Activated naive CD4-positive, alpha-beta T cell treated with anti-CD3 and anti-CD28 coated beads, Interleukin-2, amount 50 U/mL, for 24 hours (primary cell): ENCODE measurements around the gene PTGR1.

Experiments
- H3K27ac Mint-ChIP-seq: one replicate; pipeline ENCODE4 v1.8.0; 2021; ENCODE audit warnings: mild to moderate bottlenecking, mixed read lengths
- H3K27me3 Mint-ChIP-seq: one replicate; pipeline ENCODE4 v1.8.0; 2021; ENCODE audit warnings: mixed read lengths
- H3K36me3 Mint-ChIP-seq: one replicate; pipeline ENCODE4 v1.8.0; 2021; ENCODE audit warnings: mixed read lengths
- H3K4me1 Mint-ChIP-seq: one replicate; pipeline ENCODE4 v1.8.0; 2021; ENCODE audit warnings: mixed read lengths
- H3K4me3 Mint-ChIP-seq: one replicate; pipeline ENCODE4 v1.8.0; 2021; ENCODE audit warnings: mild to moderate bottlenecking, mixed read lengths
- H3K9me3 Mint-ChIP-seq: one replicate; pipeline ENCODE4 v1.8.0; 2021; ENCODE audit warnings: mixed read lengths

The PTGR1 gene

DNA sequence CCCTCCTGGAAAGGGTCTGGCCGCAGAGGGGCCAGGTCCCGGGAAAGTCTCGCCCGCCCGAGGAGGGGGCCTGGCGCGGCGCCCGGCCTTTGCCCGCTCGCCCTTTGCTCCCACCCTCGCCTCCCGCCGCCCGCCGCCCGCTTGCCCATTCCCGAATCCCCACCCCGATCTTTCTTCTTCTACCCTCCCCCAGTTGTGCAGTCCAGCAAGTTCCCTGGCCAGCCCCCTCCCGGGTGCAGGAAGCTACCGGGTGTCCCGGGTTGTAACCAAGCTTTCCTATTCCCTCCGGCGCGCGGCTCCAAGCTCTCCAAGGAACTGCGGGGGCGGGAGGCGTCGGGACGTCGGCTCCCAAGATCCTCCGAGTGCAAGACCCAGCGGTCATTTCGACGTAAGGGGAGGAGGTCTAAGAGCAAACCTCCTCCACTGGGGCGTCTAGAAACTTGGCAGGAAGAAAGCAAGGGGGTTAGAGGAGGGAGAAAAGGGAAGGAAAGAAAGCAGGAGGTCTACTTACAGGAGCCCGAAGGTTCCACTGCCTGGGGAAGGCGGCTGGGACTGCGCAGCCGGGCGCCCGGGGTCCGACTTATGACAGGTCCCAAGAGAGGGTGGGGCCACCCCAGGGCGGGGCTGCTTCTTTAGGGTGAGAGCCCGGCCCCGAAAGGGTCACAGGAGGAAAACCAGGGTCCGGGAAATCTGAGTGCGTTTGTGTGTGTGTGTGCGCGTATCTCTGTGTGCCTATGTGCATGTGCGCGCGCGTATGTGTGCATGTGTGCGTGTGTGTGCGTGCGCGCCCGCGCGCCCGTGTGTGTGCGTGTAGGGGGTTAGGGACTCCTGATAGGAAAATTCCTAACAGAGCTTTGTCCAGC is at the start of gene PTGR1:
Gene PTGR1 (minus strand): TSS at position 556 of the 863 bp plus-strand sequence. CDS start 2,225 bp downstream, outside the sequence.
- Mint-ChIP-seq H3K9me3 (no peaks in the 10 kb centered on the region), H3K36me3 (no peaks in the 10 kb centered on the region), H3K27ac (no peak within 1 kb of the TSS), H3K4me1 (peaks cover 23% of the 10 kb centered on the region), H3K4me3 (peak within 1 kb of the TSS; percentile 90), H3K27me3 (peaks cover 18% of the 10 kb centered on the region)

DNA sequence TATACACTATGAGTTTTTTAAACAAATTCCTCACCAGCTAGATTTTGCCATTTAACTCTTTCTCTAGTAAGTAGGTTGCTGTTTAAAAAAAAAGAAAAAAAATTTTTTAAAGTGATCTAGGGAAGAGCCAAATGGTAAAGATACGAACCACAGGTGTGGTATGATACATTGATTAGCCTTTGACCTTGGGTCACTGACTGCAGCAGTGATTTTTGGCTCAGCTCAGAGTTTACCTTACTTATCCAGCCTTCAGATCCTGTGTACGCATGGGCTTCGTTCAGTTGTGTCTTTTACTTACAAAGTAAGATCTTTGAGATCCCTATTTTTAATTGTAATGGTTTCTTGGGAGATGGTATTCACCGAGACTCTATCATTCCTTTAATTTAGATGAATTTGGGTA is 49.6 kb upstream of the PTGR1 start:
- Mint-ChIP-seq H3K27ac (no peak overlapping the region), H3K36me3 (peaks cover 17% of the 10 kb centered on the region), H3K27me3 (no peaks in the 10 kb centered on the region), H3K4me1 (no peaks in the 10 kb centered on the region), H3K9me3 (no peaks in the 10 kb centered on the region), H3K4me3 (no peak overlapping the region)

DNA sequence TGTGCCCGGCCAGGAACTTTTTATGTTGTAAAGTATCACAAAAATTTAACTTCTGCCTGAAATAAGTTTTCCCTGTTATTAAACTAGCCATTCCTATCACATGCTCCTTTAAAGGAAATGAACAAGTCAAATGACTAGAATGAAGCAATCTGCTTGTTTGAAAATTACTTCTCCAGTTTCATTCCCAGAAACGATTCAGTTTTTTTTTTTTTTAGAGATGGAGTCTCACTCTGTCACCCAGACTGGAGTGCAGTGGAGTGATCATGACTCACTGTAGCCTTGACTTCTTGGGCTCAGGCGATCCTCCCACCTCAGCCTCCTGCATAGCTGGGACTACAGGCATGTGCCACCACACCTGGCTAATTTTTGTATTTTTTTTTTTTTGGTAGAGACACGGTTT is 48.6 kb upstream of the PTGR1 start:
- Mint-ChIP-seq H3K36me3 (peaks cover 20% of the 10 kb centered on the region), H3K27ac (no peak overlapping the region), H3K4me3 (no peak overlapping the region), H3K27me3 (no peaks in the 10 kb centered on the region), H3K9me3 (no peaks in the 10 kb centered on the region), H3K4me1 (no peaks in the 10 kb centered on the region)

DNA sequence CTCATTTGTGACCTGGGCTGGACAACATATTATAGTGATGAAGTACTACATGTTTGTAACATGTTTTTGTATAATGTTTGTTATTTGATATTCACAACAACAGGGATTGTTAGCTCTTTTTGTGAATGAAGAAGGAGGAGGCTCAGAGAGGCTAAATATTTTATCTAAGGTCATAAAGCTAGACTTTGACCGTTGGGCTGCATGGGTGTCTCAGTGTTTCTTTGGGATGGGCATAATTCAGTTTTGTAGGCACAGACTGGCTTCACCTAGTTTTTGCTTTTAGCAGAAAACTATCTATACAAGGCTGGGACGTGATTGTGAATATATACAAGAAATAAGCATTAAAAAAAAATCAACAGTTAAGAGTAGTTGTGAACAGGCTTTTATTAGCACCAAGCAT is 47.0 kb upstream of the PTGR1 start:
- Mint-ChIP-seq H3K27ac (no peak overlapping the region), H3K36me3 (peaks cover 21% of the 10 kb centered on the region), H3K27me3 (no peaks in the 10 kb centered on the region), H3K4me3 (no peak overlapping the region), H3K9me3 (no peaks in the 10 kb centered on the region), H3K4me1 (no peaks in the 10 kb centered on the region)

DNA sequence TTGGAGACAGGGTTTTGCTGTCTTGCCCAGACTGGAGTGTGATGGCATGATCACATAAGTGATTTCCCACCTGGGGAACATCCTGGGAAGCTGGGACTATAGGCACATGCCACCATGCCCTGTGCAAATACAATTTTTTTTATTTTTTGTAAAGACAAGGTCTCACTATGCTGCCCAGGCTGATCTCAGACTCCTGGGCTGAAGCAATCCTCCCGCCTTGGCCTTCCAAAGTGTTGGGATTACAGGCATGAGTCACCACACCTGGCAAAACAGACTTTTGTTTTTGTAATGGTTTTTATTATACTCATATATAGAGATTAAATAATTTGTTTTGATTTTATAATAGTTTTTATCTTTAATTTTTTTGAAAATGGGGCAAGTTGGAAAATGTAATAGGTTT is 46.4 kb upstream of the PTGR1 start:
- no peak overlapping the region for H3K4me3 Mint-ChIP-seq
- H3K27me3 Mint-ChIP-seq, result no peaks in the 10 kb centered on the region
- H3K27ac Mint-ChIP-seq, result no peak overlapping the region
- no peaks in the 10 kb centered on the region for H3K9me3 Mint-ChIP-seq
- no peaks in the 10 kb centered on the region for H3K4me1 Mint-ChIP-seq
- H3K36me3 Mint-ChIP-seq, result peaks cover 21% of the 10 kb centered on the region

DNA sequence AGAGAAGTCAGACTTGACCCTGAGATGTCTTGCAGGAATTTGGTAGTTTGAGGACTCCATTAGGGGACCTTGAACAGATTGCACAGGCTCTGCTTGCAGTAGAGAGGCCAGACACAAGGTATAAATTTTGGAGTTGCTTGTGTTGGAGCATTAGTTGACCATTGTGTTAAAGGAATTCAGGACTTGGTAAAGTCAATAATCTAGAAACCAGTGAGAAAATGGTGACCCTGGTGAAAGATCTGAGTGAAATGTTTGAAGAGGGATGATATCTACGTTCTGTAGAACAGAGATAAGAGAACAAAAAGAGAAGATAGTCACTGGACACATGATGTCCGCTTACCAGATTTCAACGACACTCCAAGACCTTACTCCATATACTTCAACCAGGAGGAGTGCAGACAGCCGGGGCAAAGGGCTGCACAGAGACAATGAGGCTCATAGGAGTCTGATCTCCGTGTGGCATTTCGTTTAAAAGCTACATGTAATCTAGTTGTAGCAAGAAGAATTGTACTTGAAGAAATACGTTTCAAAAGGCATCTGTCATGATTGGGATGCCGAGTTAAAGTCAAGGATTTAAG is 44.8 kb upstream of the PTGR1 start:
- Mint-ChIP-seq H3K4me3 (no peak overlapping the region), H3K27me3 (no peaks in the 10 kb centered on the region), H3K4me1 (no peaks in the 10 kb centered on the region), H3K36me3 (peaks cover 15% of the 10 kb centered on the region), H3K27ac (no peak overlapping the region), H3K9me3 (no peaks in the 10 kb centered on the region)

DNA sequence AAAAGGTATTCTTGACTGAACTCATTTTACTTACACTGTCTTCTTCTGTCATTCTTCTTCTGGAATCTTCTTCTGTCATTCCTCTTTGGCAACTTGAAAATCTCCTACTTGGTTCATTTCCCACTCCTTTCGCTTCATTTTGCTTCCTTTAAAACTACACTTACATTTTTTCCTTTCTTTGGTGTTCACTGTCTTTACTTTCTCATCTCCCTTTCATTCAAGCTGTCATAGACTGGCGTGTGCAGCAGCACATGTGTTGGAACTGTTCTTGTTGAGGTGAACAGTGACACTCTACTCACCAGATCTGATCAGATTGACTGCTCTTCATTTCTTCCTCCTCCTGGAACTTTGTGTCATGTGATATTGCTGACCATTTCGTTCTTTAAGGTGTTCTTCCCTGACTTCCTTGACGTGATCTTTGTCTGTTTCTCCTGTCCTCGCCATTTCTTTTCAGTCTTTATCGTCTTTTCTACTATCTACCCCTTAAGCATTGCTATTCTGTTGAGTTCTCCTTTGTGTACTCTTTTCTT is 38.0 kb upstream of the PTGR1 start:
- peaks cover 2% of the 10 kb centered on the region for H3K36me3 Mint-ChIP-seq

DNA sequence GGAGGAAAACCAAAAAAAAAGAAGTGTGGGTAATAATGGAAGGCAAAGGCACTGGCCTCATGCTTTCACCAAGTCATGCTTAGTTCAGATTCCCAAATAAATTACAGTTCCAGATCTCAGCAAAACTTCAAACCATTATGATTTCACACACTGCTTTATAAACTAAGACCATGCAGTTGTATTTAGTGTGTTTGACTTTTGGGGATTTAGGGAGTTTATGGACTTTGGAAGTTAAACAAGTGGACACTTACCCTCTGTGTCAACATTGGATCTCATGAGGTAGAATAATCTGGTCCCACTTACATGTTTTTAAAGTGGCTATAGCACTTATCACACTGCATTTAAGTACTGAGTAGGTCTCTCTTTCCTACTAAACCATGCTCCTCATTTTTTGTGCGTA is 35.4 kb upstream of the PTGR1 start:
- Mint-ChIP-seq H3K4me1 (peaks cover 46% of the 10 kb centered on the region), H3K36me3 (peaks cover 3% of the 10 kb centered on the region), H3K9me3 (no peaks in the 10 kb centered on the region), H3K27ac (no peak overlapping the region), H3K4me3 (no peak overlapping the region), H3K27me3 (no peaks in the 10 kb centered on the region)

More for the DNA sequence above, 38.0 kb upstream of the PTGR1 start:
- Mint-ChIP-seq H3K27me3 (no peaks in the 10 kb centered on the region), H3K27ac (no peak overlapping the region), H3K4me3 (no peak overlapping the region), H3K9me3 (no peaks in the 10 kb centered on the region), H3K4me1 (peaks cover 36% of the 10 kb centered on the region)

DNA sequence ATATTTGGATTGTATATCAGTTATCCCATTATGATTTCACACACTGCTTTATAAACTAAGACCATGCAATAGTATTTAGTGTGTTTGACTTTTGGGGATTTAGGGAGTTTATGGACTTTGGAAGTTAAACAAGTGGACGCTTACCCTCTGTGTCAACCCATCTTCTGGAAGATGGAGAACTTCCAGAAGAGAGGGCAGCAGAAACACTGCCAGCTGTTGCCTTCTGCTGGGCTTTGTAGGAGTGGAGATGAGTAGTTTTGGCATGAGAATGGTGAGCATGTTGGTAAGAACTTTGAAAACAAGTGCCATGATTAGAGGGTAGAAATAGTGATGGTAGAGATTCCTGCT is 33.9 kb upstream of the PTGR1 start:
- H3K4me3 Mint-ChIP-seq, result peak overlapping the region; percentile 99
- H3K27me3 Mint-ChIP-seq, result no peaks in the 10 kb centered on the region
- peaks cover 46% of the 10 kb centered on the region for H3K4me1 Mint-ChIP-seq
- no peak overlapping the region for H3K27ac Mint-ChIP-seq
- H3K9me3 Mint-ChIP-seq, result no peaks in the 10 kb centered on the region
- peaks cover 3% of the 10 kb centered on the region for H3K36me3 Mint-ChIP-seq

DNA sequence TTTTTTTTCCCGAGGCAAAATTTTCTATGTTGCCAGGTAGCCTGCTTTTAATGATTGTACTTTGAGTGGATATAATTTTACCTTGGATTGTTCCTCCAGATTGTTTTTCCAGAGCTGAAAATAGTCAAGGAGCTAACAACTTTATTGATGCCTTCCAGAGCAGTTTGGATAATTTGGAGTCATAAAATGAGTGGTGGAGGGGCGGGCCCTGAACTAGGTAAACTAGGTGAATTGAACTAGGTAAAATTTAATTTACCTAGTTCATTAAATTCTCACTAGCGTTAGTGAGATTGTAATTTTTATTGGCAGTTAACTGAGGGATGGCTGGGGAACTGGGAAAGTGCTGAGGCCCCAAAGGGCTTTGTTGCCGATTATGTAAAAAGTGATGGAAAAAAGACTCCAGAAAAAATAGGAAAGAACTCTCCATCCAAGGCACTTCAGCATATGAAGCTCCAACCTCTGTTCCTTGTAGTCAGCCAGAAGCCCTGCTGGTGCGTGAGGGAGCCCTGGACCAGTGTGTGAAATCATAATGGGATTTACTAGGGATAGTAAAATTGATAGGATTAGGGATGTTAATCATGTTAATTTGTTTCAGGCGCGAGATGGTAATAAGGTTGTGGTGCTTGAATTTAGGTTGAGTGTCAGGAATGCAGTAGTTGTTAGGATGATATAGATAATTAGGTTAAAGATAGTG is 33.4 kb upstream of the PTGR1 start:
- Mint-ChIP-seq H3K4me1 (peaks cover 46% of the 10 kb centered on the region), H3K27ac (no peak overlapping the region), H3K9me3 (no peaks in the 10 kb centered on the region), H3K4me3 (peak overlapping the region; percentile 99), H3K36me3 (peaks cover 3% of the 10 kb centered on the region), H3K27me3 (no peaks in the 10 kb centered on the region)

DNA sequence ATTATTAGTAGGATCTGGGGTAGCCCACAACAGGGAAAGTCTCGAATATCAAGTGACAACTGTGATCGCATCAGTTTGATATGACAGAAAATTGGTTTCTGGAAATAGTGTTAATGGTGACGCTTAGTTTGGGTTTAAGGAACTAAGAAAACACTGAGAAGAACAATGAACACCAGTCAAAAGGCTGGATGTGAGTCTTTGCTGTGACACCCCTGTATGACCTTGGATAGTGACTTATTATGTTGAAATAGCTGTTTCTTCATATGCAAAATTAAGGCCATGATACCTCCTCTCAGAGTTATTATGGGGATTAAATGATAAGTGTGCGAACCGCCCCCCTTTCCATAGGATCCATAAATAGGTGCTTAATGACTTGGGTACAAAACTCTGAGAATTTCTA is 32.6 kb upstream of the PTGR1 start:
- Mint-ChIP-seq H3K36me3 (peaks cover 3% of the 10 kb centered on the region), H3K4me1 (peaks cover 46% of the 10 kb centered on the region), H3K27ac (peak overlapping the region; percentile 89), H3K4me3 (peak overlapping the region; percentile 99), H3K27me3 (no peaks in the 10 kb centered on the region), H3K9me3 (no peaks in the 10 kb centered on the region)

DNA sequence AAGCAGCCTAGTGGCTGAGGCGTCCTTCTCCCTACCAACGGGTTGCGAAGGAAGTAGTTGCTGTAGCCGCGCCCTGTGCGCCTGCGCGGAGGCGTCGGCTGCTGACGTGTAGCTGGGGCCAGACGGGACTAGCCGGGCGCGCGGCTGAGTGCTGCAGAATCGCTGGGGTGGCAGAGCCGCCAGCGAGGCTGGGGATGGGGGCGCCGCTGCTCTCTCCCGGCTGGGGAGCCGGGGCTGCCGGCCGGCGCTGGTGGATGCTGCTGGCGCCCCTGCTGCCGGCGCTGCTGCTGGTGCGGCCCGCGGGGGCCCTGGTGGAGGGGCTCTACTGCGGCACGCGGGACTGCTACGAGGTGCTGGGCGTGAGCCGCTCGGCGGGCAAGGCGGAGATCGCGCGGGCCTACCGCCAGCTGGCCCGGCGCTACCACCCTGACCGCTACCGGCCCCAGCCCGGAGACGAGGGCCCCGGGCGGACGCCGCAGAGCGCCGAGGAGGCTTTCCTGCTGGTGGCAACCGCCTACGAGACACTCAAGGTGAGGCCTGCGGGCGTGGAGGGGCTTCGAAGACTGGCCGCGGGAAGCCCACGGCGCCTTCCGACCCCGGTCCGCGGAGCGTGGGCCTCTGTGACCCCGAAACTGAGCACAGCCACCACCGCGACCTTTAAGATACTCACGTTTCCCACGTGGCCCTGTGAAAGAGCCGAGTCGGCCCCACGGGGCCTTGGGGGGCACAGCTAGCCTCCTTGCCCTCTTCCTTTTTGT is 31.9 kb upstream of the PTGR1 start, which contains the start of gene DNAJC25:
Gene DNAJC25 (plus strand): TSS at position 121 of the 758 bp plus-strand sequence. CDS start 74 bp downstream, at position 195.
- no peaks in the 10 kb centered on the region for H3K27me3 Mint-ChIP-seq
- peak within 1 kb of the TSS; percentile 95 for H3K27ac Mint-ChIP-seq
- H3K4me3 Mint-ChIP-seq, result peak within 1 kb of the TSS; percentile 99
- H3K4me1 Mint-ChIP-seq, result peaks cover 46% of the 10 kb centered on the region
- H3K36me3 Mint-ChIP-seq, result peaks cover 3% of the 10 kb centered on the region
- no peaks in the 10 kb centered on the region for H3K9me3 Mint-ChIP-seq

DNA sequence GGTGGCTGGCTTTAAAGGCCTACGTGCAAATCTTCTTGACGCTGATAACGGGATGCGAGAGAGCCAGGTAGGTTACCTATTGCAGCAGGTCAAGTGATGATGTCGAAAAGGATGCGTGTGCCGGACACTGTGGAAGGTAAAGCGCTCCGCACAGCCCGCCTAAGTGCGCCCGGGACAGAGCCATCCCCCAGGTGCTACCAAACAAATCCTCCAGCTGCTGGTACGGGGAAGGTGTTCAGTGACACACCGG is 31.4 kb upstream of the PTGR1 start:
- Mint-ChIP-seq H3K9me3 (no peaks in the 10 kb centered on the region), H3K36me3 (peaks cover 3% of the 10 kb centered on the region), H3K4me3 (peak overlapping the region; percentile 99), H3K27ac (peak overlapping the region; percentile 95), H3K27me3 (no peaks in the 10 kb centered on the region), H3K4me1 (peaks cover 44% of the 10 kb centered on the region)

DNA sequence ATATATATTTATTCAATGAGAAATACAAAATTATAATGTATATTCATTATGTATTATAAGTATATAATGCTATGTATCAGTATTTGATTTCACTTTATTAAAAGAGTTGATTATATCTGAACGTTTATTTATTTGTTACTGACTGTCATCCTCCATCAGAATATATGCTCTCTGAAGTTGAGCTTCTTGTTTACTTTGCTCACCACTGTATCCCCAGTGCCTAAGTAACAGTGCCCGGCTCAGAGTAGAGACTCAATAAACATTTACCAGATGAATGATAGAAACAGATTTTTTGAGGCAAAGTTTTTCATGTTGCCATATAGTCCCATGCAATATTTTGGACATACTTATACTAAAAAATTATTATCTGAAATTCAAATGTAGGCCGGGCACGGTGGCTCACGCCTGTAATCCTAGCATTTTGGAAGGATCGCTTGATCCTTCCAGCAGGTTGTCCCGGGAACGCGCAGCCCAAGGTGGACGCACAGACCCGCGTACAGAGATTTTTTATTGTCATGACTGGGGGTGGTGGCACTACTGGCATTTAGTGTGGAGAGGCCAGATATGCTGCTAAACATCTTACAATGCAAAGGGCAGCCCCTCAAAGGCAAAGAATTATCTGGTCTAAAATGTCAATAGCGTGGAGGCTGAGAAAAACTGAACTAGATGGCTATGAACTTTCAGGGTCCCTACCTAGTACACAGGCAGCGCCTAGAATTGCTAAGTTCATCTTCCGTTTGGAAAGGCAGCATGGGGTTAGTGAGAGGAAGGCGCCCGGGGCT is 30.9 kb upstream of the PTGR1 start:
- H3K4me1 Mint-ChIP-seq, result peaks cover 40% of the 10 kb centered on the region
- H3K36me3 Mint-ChIP-seq, result peaks cover 3% of the 10 kb centered on the region
- peak overlapping the region; percentile 99 for H3K4me3 Mint-ChIP-seq
- no peaks in the 10 kb centered on the region for H3K9me3 Mint-ChIP-seq
- peak overlapping the region; percentile 95 for H3K27ac Mint-ChIP-seq
- H3K27me3 Mint-ChIP-seq, result no peaks in the 10 kb centered on the region

DNA sequence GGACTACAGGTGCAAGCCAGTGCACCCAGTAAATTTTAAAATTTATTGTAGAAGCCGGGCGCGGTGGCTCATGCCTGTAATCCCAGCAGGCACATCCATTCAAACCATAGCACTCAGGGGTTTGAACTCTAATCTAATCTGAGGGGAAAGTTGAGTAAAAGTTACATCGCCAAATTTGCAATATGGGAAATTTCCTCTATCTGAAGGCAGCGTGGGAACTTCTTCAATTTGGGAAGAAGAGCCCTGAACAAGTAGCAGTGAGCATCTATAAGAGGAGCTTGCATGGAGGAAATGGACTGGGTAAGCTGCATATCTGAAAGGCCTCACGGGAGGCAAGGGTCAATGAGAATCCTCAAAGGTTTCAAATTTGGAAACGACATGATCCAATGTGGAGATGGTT is 29.0 kb upstream of the PTGR1 start:
- Mint-ChIP-seq H3K4me3 (no peak overlapping the region), H3K27me3 (peaks cover 3% of the 10 kb centered on the region), H3K4me1 (peaks cover 20% of the 10 kb centered on the region), H3K9me3 (no peaks in the 10 kb centered on the region), H3K36me3 (peaks cover 3% of the 10 kb centered on the region), H3K27ac (no peak overlapping the region)
